ENCODE results near the gene NOVA2.

- TF ChIP-seq, protein P1, sequence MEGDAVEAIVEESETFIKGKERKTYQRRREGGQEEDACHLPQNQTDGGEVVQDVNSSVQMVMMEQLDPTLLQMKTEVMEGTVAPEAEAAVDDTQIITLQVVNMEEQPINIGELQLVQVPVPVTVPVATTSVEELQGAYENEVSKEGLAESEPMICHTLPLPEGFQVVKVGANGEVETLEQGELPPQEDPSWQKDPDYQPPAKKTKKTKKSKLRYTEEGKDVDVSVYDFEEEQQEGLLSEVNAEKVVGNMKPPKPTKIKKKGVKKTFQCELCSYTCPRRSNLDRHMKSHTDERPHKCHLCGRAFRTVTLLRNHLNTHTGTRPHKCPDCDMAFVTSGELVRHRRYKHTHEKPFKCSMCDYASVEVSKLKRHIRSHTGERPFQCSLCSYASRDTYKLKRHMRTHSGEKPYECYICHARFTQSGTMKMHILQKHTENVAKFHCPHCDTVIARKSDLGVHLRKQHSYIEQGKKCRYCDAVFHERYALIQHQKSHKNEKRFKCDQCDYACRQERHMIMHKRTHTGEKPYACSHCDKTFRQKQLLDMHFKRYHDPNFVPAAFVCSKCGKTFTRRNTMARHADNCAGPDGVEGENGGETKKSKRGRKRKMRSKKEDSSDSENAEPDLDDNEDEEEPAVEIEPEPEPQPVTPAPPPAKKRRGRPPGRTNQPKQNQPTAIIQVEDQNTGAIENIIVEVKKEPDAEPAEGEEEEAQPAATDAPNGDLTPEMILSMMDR (IDR thresholded peaks at IDR 0.05), result no peak
- TF ChIP-seq POLR2A (IDR thresholded peaks at IDR 0.05), result no peak
Observed at GRCh38 chr19:46015687-46016425, 42.2 kb upstream of the NOVA2 start.

Measured in esophagus squamous epithelium (tissue), 4 donors.